EH (cell line): Measurements from ENCODE around the gene VPS35L.
A peak's percentile ranks its signal among the peaks of the same experiment; 100 is the strongest.
"Not testable (repeated sequence)": the region's sequence is repeated elsewhere in the genome, so short reads cannot be mapped to it uniquely, and the experiment has no call there.

Experiments used
- DNase-seq: peaks from one replicate; pipeline ENCODE4 v3.0.0-alpha.2; 2015; ENCODE audit warnings: low read depth

The VPS35L gene

GRCh38 chr16:19711643-19712042, 156.1 kb downstream of the VPS35L start:
- no peak for DNase-seq

- DNase-seq, result no peak
Observed at GRCh38 chr16:19712418-19713058, 157.0 kb downstream of the VPS35L start.

- no peak for DNase-seq
Observed at GRCh38 chr16:19713697-19714096, 158.2 kb downstream of the VPS35L start.

- DNase-seq, result no peak
Observed at GRCh38 chr16:19715566-19715965, 160.1 kb downstream of the VPS35L start.

- no peak for DNase-seq
Observed at GRCh38 chr16:19716183-19716582, 160.7 kb downstream of the VPS35L start.

GRCh38 chr16:19716728-19717127, 161.2 kb downstream of the VPS35L start:
- not testable (repeated sequence) for DNase-seq

- no peak for DNase-seq
Observed at GRCh38 chr16:19717314-19717713, 161.8 kb downstream of the VPS35L start.

GRCh38 chr16:19717741-19718623, 162.5 kb downstream of the VPS35L start, which contains the start of the genes IQCK and KNOP1:
Gene IQCK (plus strand): TSS chr16:19718271. CDS start chr16:19718307, 36 bp downstream.
Gene KNOP1 (minus strand): TSS chr16:19718227. CDS start chr16:19715035, 3,192 bp downstream.
- peak; percentile 90 for DNase-seq

GRCh38 chr16:19718624-19718965, 163.1 kb downstream of the VPS35L start:
- no peak for DNase-seq

GRCh38 chr16:19722269-19722952, 166.9 kb downstream of the VPS35L start:
- no peak for DNase-seq

- no peak for DNase-seq
Observed at GRCh38 chr16:19722981-19723380, 167.5 kb downstream of the VPS35L start.

- DNase-seq, result no peak
Observed at GRCh38 chr16:19728636-19728965, 173.1 kb downstream of the VPS35L start.

GRCh38 chr16:19733551-19733950, 178.0 kb downstream of the VPS35L start:
- no peak for DNase-seq

GRCh38 chr16:19735074-19735867, 179.8 kb downstream of the VPS35L start:
- no peak for DNase-seq

- DNase-seq, result no peak
Observed at GRCh38 chr16:19737306-19738038, 182.0 kb downstream of the VPS35L start.

GRCh38 chr16:19741354-19741753, 185.9 kb downstream of the VPS35L start:
- DNase-seq, result no peak

GRCh38 chr16:19743816-19744159, 188.3 kb downstream of the VPS35L start:
- DNase-seq, result no peak

GRCh38 chr16:19744670-19745069, 189.2 kb downstream of the VPS35L start:
- no peak for DNase-seq

- peak; percentile 44 for DNase-seq
Observed at GRCh38 chr16:19745286-19746010, 189.9 kb downstream of the VPS35L start.

GRCh38 chr16:19746561-19746960, 191.1 kb downstream of the VPS35L start:
- no peak for DNase-seq
